ENCODE results near the gene SLC22A3. TPM values are rescaled to one million over a fixed set of nuclear protein-coding genes. Genes with fewer than 3 reads are reported as not detected.

The SLC22A3 gene
- total RNA-seq, 2 experiments from 2014 or later: not detected

GRCh38 chr6:160347259-160348222 is 637 bp upstream of the SLC22A3 start:
- Mint-ChIP-seq H3K4me1 (peaks cover 2% of the 10 kb centered on the region), H3K27me3 (peaks cover 62% of the 10 kb centered on the region), H3K4me3 (no peak overlapping the region), H3K36me3 (no peaks in the 10 kb centered on the region), H3K9me3 (no peaks in the 10 kb centered on the region), H3K27ac (no peak overlapping the region)
- ATAC-seq (ENCODE audit: low read depth) (no peak), DNase-seq (no peak)
- POLR2A ChIA-PET: interaction anchor here (0.6 kb wide), 1 partner anchor 160 kb away, joined by 3 read pairs; no protein-coding TSS in a partner anchor

GRCh38 chr6:160349020-160349441 is 853 bp downstream of the SLC22A3 start:
- DNase-seq: no peak
- Mint-ChIP-seq H3K4me3 (peak overlapping the region; percentile 13), H3K36me3 (no peaks in the 10 kb centered on the region), H3K27me3 (peaks cover 68% of the 10 kb centered on the region), H3K27ac (no peak overlapping the region), H3K4me1 (peaks cover 2% of the 10 kb centered on the region), H3K9me3 (no peaks in the 10 kb centered on the region)
- POLR2A ChIA-PET: no interaction called here
- no peak for ATAC-seq (ENCODE audit: low read depth)

- ATAC-seq (ENCODE audit: low read depth): no peak
- no peaks in the 10 kb centered on the region for H3K36me3 Mint-ChIP-seq
- no peaks in the 10 kb centered on the region for H3K9me3 Mint-ChIP-seq
- peaks cover 66% of the 10 kb centered on the region for H3K27me3 Mint-ChIP-seq
- POLR2A ChIA-PET: no interaction called here
- no peak overlapping the region for H3K27ac Mint-ChIP-seq
- peaks cover 2% of the 10 kb centered on the region for H3K4me1 Mint-ChIP-seq
- no peak overlapping the region for H3K4me3 Mint-ChIP-seq
- DNase-seq: no peak
These were observed 1.7 kb downstream of the SLC22A3 start for GRCh38 chr6:160349814-160350350.

GRCh38 chr6:160353950-160354496 is 5.8 kb downstream of the SLC22A3 start:
- DNase-seq (no peak), ATAC-seq (ENCODE audit: low read depth) (no peak)
- Mint-ChIP-seq H3K27ac (no peak overlapping the region), H3K36me3 (no peaks in the 10 kb centered on the region), H3K4me3 (no peak overlapping the region), H3K4me1 (peaks cover 2% of the 10 kb centered on the region), H3K9me3 (no peaks in the 10 kb centered on the region), H3K27me3 (peaks cover 59% of the 10 kb centered on the region)
- POLR2A ChIA-PET: no interaction called here

GRCh38 chr6:160355001-160355400 is 6.8 kb downstream of the SLC22A3 start:
- ATAC-seq (ENCODE audit: low read depth): no peak

GRCh38 chr6:160356074-160356744 is 8.0 kb downstream of the SLC22A3 start:
- DNase-seq (no peak), ATAC-seq (ENCODE audit: low read depth) (no peak)
- peaks cover 50% of the 10 kb centered on the region for H3K27me3 Mint-ChIP-seq
- POLR2A ChIA-PET: no interaction called here
- no peak overlapping the region for H3K4me3 Mint-ChIP-seq
- H3K36me3 Mint-ChIP-seq: no peaks in the 10 kb centered on the region
- no peaks in the 10 kb centered on the region for H3K9me3 Mint-ChIP-seq
- H3K27ac Mint-ChIP-seq: no peak overlapping the region
- H3K4me1 Mint-ChIP-seq: no peaks in the 10 kb centered on the region

More at GRCh38 chr6:160355001-160355400, 6.8 kb downstream of the SLC22A3 start:
- DNase-seq: no peak
- no peak overlapping the region for H3K4me3 Mint-ChIP-seq
- H3K4me1 Mint-ChIP-seq: no peaks in the 10 kb centered on the region
- no peak overlapping the region for H3K27ac Mint-ChIP-seq
- H3K36me3 Mint-ChIP-seq: no peaks in the 10 kb centered on the region
- peaks cover 54% of the 10 kb centered on the region for H3K27me3 Mint-ChIP-seq
- H3K9me3 Mint-ChIP-seq: no peaks in the 10 kb centered on the region
- POLR2A ChIA-PET: no interaction called here

GRCh38 chr6:160357088-160357487 is 8.9 kb downstream of the SLC22A3 start:
- Mint-ChIP-seq H3K27me3 (peaks cover 44% of the 10 kb centered on the region), H3K9me3 (no peaks in the 10 kb centered on the region), H3K36me3 (no peaks in the 10 kb centered on the region), H3K4me1 (no peaks in the 10 kb centered on the region), H3K4me3 (no peak overlapping the region), H3K27ac (no peak overlapping the region)
- DNase-seq (no peak), ATAC-seq (ENCODE audit: low read depth) (no peak)
- POLR2A ChIA-PET: no interaction called here

GRCh38 chr6:160358225-160359119 is 10.3 kb downstream of the SLC22A3 start:
- Mint-ChIP-seq H3K4me1 (no peaks in the 10 kb centered on the region), H3K4me3 (no peak overlapping the region), H3K9me3 (no peaks in the 10 kb centered on the region), H3K27ac (no peak overlapping the region), H3K27me3 (peaks cover 38% of the 10 kb centered on the region), H3K36me3 (no peaks in the 10 kb centered on the region)
- POLR2A ChIA-PET: no interaction called here
- DNase-seq (no peak), ATAC-seq (ENCODE audit: low read depth) (no peak)

GRCh38 chr6:160360955-160361354 is 12.8 kb downstream of the SLC22A3 start:
- Mint-ChIP-seq H3K4me3 (no peak overlapping the region), H3K4me1 (no peaks in the 10 kb centered on the region), H3K9me3 (no peaks in the 10 kb centered on the region), H3K36me3 (no peaks in the 10 kb centered on the region), H3K27ac (no peak overlapping the region), H3K27me3 (peaks cover 34% of the 10 kb centered on the region)
- DNase-seq: no peak
- POLR2A ChIA-PET: no interaction called here
- no peak for ATAC-seq (ENCODE audit: low read depth)

GRCh38 chr6:160362556-160362955 is 14.4 kb downstream of the SLC22A3 start:
- POLR2A ChIA-PET: no interaction called here
- DNase-seq: no peak
- Mint-ChIP-seq H3K4me1 (no peaks in the 10 kb centered on the region), H3K36me3 (no peaks in the 10 kb centered on the region), H3K4me3 (no peak overlapping the region), H3K27ac (no peak overlapping the region), H3K27me3 (peaks cover 31% of the 10 kb centered on the region), H3K9me3 (no peaks in the 10 kb centered on the region)
- no peak for ATAC-seq (ENCODE audit: low read depth)

- no peak overlapping the region for H3K27ac Mint-ChIP-seq
- no peaks in the 10 kb centered on the region for H3K36me3 Mint-ChIP-seq
- no peaks in the 10 kb centered on the region for H3K9me3 Mint-ChIP-seq
- DNase-seq (no peak), ATAC-seq (ENCODE audit: low read depth) (no peak)
- POLR2A ChIA-PET: no interaction called here
- peaks cover 25% of the 10 kb centered on the region for H3K27me3 Mint-ChIP-seq
- no peaks in the 10 kb centered on the region for H3K4me1 Mint-ChIP-seq
- H3K4me3 Mint-ChIP-seq: no peak overlapping the region
These were observed 15.1 kb downstream of the SLC22A3 start for GRCh38 chr6:160363016-160363996.

- no peak overlapping the region for H3K27ac Mint-ChIP-seq
- H3K36me3 Mint-ChIP-seq: no peaks in the 10 kb centered on the region
- DNase-seq: no peak
- H3K4me3 Mint-ChIP-seq: no peak overlapping the region
- H3K27me3 Mint-ChIP-seq: peaks cover 16% of the 10 kb centered on the region
- H3K9me3 Mint-ChIP-seq: no peaks in the 10 kb centered on the region
- POLR2A ChIA-PET: no interaction called here
- no peak for ATAC-seq (ENCODE audit: low read depth)
- H3K4me1 Mint-ChIP-seq: no peaks in the 10 kb centered on the region
These were observed 16.9 kb downstream of the SLC22A3 start for GRCh38 chr6:160365117-160365516.

Measured in activated naive CD8-positive, alpha-beta T cell treated with anti-CD3 and anti-CD28 coated beads, Interleukin-2, amount 10 ng/mL, durations not matched to agents 7 days and 5 days (primary cell).